HEK293 (cell line): Measurements from ENCODE around the gene WASHC4.

ENCODE experiments used
- CTCF ChIA-PET: fragments of 350-600 bp; formaldehyde crosslinking; extraction: SDS; loops from one replicate; lab custom pipeline; 2021; ENCODE audit warnings: antibody characterized with exemption; lab: Yijun Ruan, JAX
- POLR2A ChIA-PET: fragments of 300-600 bp; formaldehyde crosslinking; extraction: SDS; loops from one replicate; lab custom pipeline; 2020; ENCODE audit warnings: antibody characterized with exemption, inconsistent platforms; lab: Yijun Ruan, JAX
- H3K27ac ChIP-seq: fragments of 200-500 bp; sonication (Bioruptor generic); 2 replicates; pipeline ENCODE4 v1.5.1; 2014; ENCODE audit warnings: low read depth, low read length, control low read depth, inconsistent platforms; ENCODE audit errors: extremely low read depth
- H3K36me3 ChIP-seq, 2 experiments: fragments of 200-500 bp in 1 of 2; sonication (Bioruptor generic) in 1 of 2; 1 replicate in 1 of 2; 2 replicates in 1 of 2; pipeline ENCODE4 v1.5.1; 2014 to 2017; ENCODE audit warnings: inconsistent platforms in 2 of 2, low read length in 2 of 2; ENCODE audit not compliant: control insufficient read depth in 2 of 2, insufficient read depth in 1 of 2
- H3K4me1 ChIP-seq: fragments of 200-500 bp; sonication (Bioruptor generic); 2 replicates; pipeline ENCODE4 v1.5.1; 2014; ENCODE audit warnings: mild to moderate bottlenecking, low read length, inconsistent platforms; ENCODE audit not compliant: control insufficient read depth, insufficient read depth
- H3K4me3 ChIP-seq: 2 replicates; pipeline ENCODE4 v1.5.1; 2011; ENCODE audit warnings: low read depth, mild to moderate bottlenecking, control low read depth, low read length, moderate library complexity
- H3K9me3 ChIP-seq: fragments of 200-500 bp; sonication (Bioruptor generic); 2 replicates; pipeline ENCODE4 v1.5.1; 2014; ENCODE audit warnings: low read depth, low read length, inconsistent platforms; ENCODE audit not compliant: control insufficient read depth, insufficient read depth
- ATF2 ChIP-seq: fragments of 450-650 bp; formaldehyde crosslinking; IDR thresholded peaks from 2 replicates; pipeline ENCODE4 v1.5.1; 2016; ENCODE audit warnings: missing biosample characterization, missing genetic modification characterization, low read depth
- ELK4 ChIP-seq: IDR thresholded peaks from 2 replicates; pipeline ENCODE4 v1.6.1; 2011; ENCODE audit warnings: mild to moderate bottlenecking, low read depth, low read length, borderline replicate concordance
- ZBTB20 ChIP-seq: fragments of 450-650 bp; formaldehyde crosslinking; IDR thresholded peaks from 2 replicates; pipeline ENCODE4 v1.5.1; 2016; ENCODE audit warnings: missing biosample characterization, missing genetic modification characterization
- ZFP37 ChIP-seq: fragments of 450-650 bp; formaldehyde crosslinking; IDR thresholded peaks from 2 replicates; pipeline ENCODE4 v1.5.1; 2016; ENCODE audit warnings: missing biosample characterization, missing genetic modification characterization
- ZNF121 ChIP-seq: fragments of 450-650 bp; formaldehyde crosslinking; IDR thresholded peaks from 2 replicates; pipeline ENCODE4 v1.5.1; 2016; ENCODE audit warnings: missing biosample characterization, missing genetic modification characterization
- ZNF211 ChIP-seq: fragments of 450-650 bp; formaldehyde crosslinking; IDR thresholded peaks from 2 replicates; pipeline ENCODE4 v1.5.1; 2016; ENCODE audit warnings: low read depth, missing biosample characterization, missing genetic modification characterization
- ZNF23 ChIP-seq: fragments of 450-650 bp; formaldehyde crosslinking; IDR thresholded peaks from 2 replicates; pipeline ENCODE4 v1.5.1; 2016; ENCODE audit warnings: missing biosample characterization, missing genetic modification characterization, borderline replicate concordance
- ZNF335 ChIP-seq: fragments of 450-650 bp; formaldehyde crosslinking; conservative IDR thresholded peaks from 2 replicates; pipeline ENCODE4 v1.5.1; 2016; ENCODE audit warnings: missing biosample characterization, missing genetic modification characterization
- ZNF624 ChIP-seq: fragments of 450-650 bp; formaldehyde crosslinking; IDR thresholded peaks from 2 replicates; pipeline ENCODE4 v1.5.1; 2017; ENCODE audit warnings: missing biosample characterization, missing genetic modification characterization
- ZNF664 ChIP-seq: fragments of 450-650 bp; formaldehyde crosslinking; IDR thresholded peaks from 2 replicates; pipeline ENCODE4 v1.5.1; 2016; ENCODE audit warnings: missing biosample characterization, missing genetic modification characterization
- ZSCAN30 ChIP-seq: fragments of 450-650 bp; IDR thresholded peaks from 2 replicates; pipeline ENCODE4 v1.5.1; 2018; ENCODE audit warnings: missing biosample characterization, mild to moderate bottlenecking, missing genetic modification characterization, moderate library complexity

The WASHC4 gene

GRCh38 chr12:105069936-105070702 lies 37.4 kb upstream of the WASHC4 start:
- no peak overlapping the region for H3K4me3 ChIP-seq
- no peaks in the 10 kb centered on the region for H3K9me3 ChIP-seq
- H3K4me1 ChIP-seq: 0 out of 2 replicates have a peak, but pooled peaks cover 3% of the 10 kb centered on the region
- CTCF ChIA-PET: interaction anchor here (0.6 to 1.7 kb wide), 6 partner anchors 8 to 440 kb away, joined by 3 to 7 read pairs (median 4); no protein-coding TSS in a partner anchor
- POLR2A ChIA-PET: interaction anchor here (0.7 kb wide), 1 partner anchor 10 kb away, joined by 3 read pairs; no protein-coding TSS in a partner anchor
- no peak overlapping the region for H3K27ac ChIP-seq
- H3K36me3 ChIP-seq: no peaks in the 10 kb centered on the region
- no peak for TF ChIP-seq ZNF624 (tag by site-specific recombination)
- TF ChIP-seq ZNF121 (tag by site-specific recombination): peak; percentile 68; the same call in 1 of the 2 replicates
- TF ChIP-seq, all 188 proteins: peak for 1

- Histone ChIP-seq H3K9me3 (no peaks in the 10 kb centered on the region), H3K4me1 (0 out of 2 replicates have a peak, but pooled peaks cover 3% of the 10 kb centered on the region), H3K4me3 (no peak overlapping the region), H3K36me3 (no peaks in the 10 kb centered on the region), H3K27ac (no peak overlapping the region)
- TF ChIP-seq ZNF23 (no peak), ELK4 (no peak), ZNF664 (tag by site-specific recombination) (no peak), ATF2 (tag by site-specific recombination) (no peak)
- ChIA-PET POLR2A (no interaction called here), CTCF (interaction anchor here (1.7 kb wide), 1 partner anchor 11 kb away, joined by 5 read pairs; no protein-coding TSS in a partner anchor)
Measured at GRCh38 chr12:105071981-105072380, 35.5 kb upstream of the WASHC4 start.

- no peaks in the 10 kb centered on the region for H3K36me3 ChIP-seq
- H3K9me3 ChIP-seq: no peaks in the 10 kb centered on the region
- ChIA-PET CTCF (no interaction called here), POLR2A (no interaction called here)
- H3K4me1 ChIP-seq: no peaks in the 10 kb centered on the region
- no peak for TF ChIP-seq ZNF335 (tag by site-specific recombination)
- no peak for TF ChIP-seq ZNF211
- no peak for TF ChIP-seq ZFP37 (tag by site-specific recombination)
- no peak overlapping the region for H3K27ac ChIP-seq
- H3K4me3 ChIP-seq: no peak overlapping the region
Measured at GRCh38 chr12:105072888-105073488, 34.5 kb upstream of the WASHC4 start.

- H3K27ac ChIP-seq: no peak overlapping the region
- CTCF ChIA-PET: no interaction called here
- H3K36me3 ChIP-seq: no peaks in the 10 kb centered on the region
- TF ChIP-seq ZSCAN30 (tag by site-specific recombination) (no peak), ZBTB20 (0 out of 2 replicates have a peak, but pooled peaks have one; percentile 14)
- H3K4me1 ChIP-seq: no peaks in the 10 kb centered on the region
- no peaks in the 10 kb centered on the region for H3K9me3 ChIP-seq
- no peak overlapping the region for H3K4me3 ChIP-seq
- POLR2A ChIA-PET: interaction anchor here (0.8 kb wide), 1 partner anchor 9 kb away, joined by 3 read pairs; no protein-coding TSS in a partner anchor
Measured at GRCh38 chr12:105076098-105076497, 31.4 kb upstream of the WASHC4 start.
